H1 (cell line): Measurements from ENCODE around the gene NGEF. TPM values are rescaled to one million over a fixed set of nuclear protein-coding genes. Genes with fewer than 3 reads are reported as not detected.

Source experiments
- CTCF ChIA-PET: fragments of 300-600 bp; sonication (Branson Sonifier 250); formaldehyde crosslinking; loops from one replicate; lab custom pipeline; 2021; ENCODE audit not compliant: partially characterized antibody; lab: Charles Lee
- POLR2A ChIA-PET: fragments of 300-600 bp; sonication (Branson Sonifier 250); formaldehyde crosslinking; loops from one replicate; lab custom pipeline; 2021; ENCODE audit warnings: inconsistent platforms; ENCODE audit not compliant: partially characterized antibody; lab: Charles Lee
- DNase-seq, 2 experiments: peaks; one replicate each; pipeline versions ENCODE4 v3.0.0 to v3.0.0-alpha.2; 2010 to 2022; ENCODE audit warnings: low spot score in 2 of 2, low read depth in 1 of 2, mixed read lengths in 1 of 2
- FAIRE-seq: peaks from 2 replicates; lab custom pipeline; 2011; peaks lifted over from hg19 to GRCh38; lab: Jason Lieb, UNC
- H2AFZ ChIP-seq: 2 replicates; pipeline ENCODE4 v1.8.1; 2012; ENCODE audit warnings: low read length, inconsistent platforms
- H2AK5ac ChIP-seq: 2 replicates; pipeline ENCODE4 v1.6.1; 2013; ENCODE audit warnings: low read depth, low read length
- H2BK120ac ChIP-seq: replicated peaks from 2 replicates; pipeline ENCODE3; 2013; ENCODE audit warnings: low read depth, low read length, inconsistent platforms
- H2BK12ac ChIP-seq: 2 replicates; pipeline ENCODE4 v1.6.1; 2013; ENCODE audit warnings: low read depth, low read length
- H2BK15ac ChIP-seq: 2 replicates; pipeline ENCODE4 v1.6.1; 2013; ENCODE audit warnings: low read length
- H2BK20ac ChIP-seq: 2 replicates; pipeline ENCODE4 v1.6.1; 2013; ENCODE audit warnings: low read length
- H2BK5ac ChIP-seq: 2 replicates; pipeline ENCODE4 v1.6.1; 2013; ENCODE audit warnings: low read depth, low read length
- H3K14ac ChIP-seq: 2 replicates; pipeline ENCODE4 v1.6.1; 2013; ENCODE audit warnings: inconsistent platforms; ENCODE audit not compliant: insufficient read length
- H3K18ac ChIP-seq: 2 replicates; pipeline ENCODE4 v1.6.1; 2013; ENCODE audit warnings: low read length; ENCODE audit errors: extremely low read depth
- H3K23ac ChIP-seq: 2 replicates; pipeline ENCODE4 v1.6.1; 2013; ENCODE audit warnings: inconsistent platforms; ENCODE audit not compliant: insufficient read length
- H3K23me2 ChIP-seq: 2 replicates; pipeline ENCODE4 v1.6.1; 2013; ENCODE audit warnings: low read depth, low read length
- H3K27ac ChIP-seq: 2 replicates; pipeline ENCODE4 v1.6.1; 2011; ENCODE audit warnings: low read depth, low read length, inconsistent platforms
- H3K27me3 ChIP-seq, 4 experiments: replicated peaks in 1 of 4; 1 replicate in 1 of 4; 2 replicates in 3 of 4; pipeline versions ENCODE4 v1.6.1 to v1.8.1; 2011 to 2013; ENCODE audit warnings: low read length in 3 of 4, mild to moderate bottlenecking in 3 of 4, inconsistent platforms in 2 of 4, mixed read lengths in 2 of 4, moderate library complexity in 1 of 4; ENCODE audit not compliant: control insufficient read depth in 3 of 4, insufficient read depth in 3 of 4; ENCODE audit errors: extremely low read depth in 1 of 4
- H3K36me3 ChIP-seq, 4 experiments: 2 replicates each; pipeline versions ENCODE4 v1.6.1 to v1.8.1; 2011 to 2013; ENCODE audit warnings: mild to moderate bottlenecking in 4 of 4, low read length in 3 of 4, moderate library complexity in 2 of 4, control low read depth in 1 of 4, inconsistent platforms in 1 of 4; ENCODE audit not compliant: insufficient read depth in 4 of 4, control insufficient read depth in 2 of 4
- H3K4ac ChIP-seq: replicated peaks from 2 replicates; pipeline ENCODE3; 2013; ENCODE audit warnings: low read length, low read depth, mixed read lengths, inconsistent platforms; ENCODE audit not compliant: insufficient read length
- H3K4me1 ChIP-seq, 4 experiments: replicated peaks in 1 of 4; 1 replicate in 1 of 4; 2 replicates in 3 of 4; pipeline versions ENCODE4 v1.6.1 to v1.8.1; 2011 to 2013; ENCODE audit warnings: low read length in 3 of 4, inconsistent platforms in 2 of 4, mixed read lengths in 1 of 4; ENCODE audit not compliant: insufficient read depth in 4 of 4, control insufficient read depth in 3 of 4
- H3K4me2 ChIP-seq, 2 experiments: 2 replicates each; pipeline versions ENCODE4 v1.6.1 to v1.8.1; 2011 to 2013; ENCODE audit warnings: low read depth in 2 of 2, low read length in 2 of 2, control low read depth in 1 of 2, inconsistent platforms in 1 of 2, mild to moderate bottlenecking in 1 of 2; ENCODE audit not compliant: insufficient read depth in 1 of 2
- H3K4me3 ChIP-seq, 4 experiments: fragments of 200-600, 300-600 bp in 1 of 4; sonication (generic), shearing (Covaris generic), sonication (Bioruptor Twin) in 1 of 4; 2 replicates each; pipeline versions ENCODE4 v1.5.1 to v1.8.1; 2011 to 2016; ENCODE audit warnings: low read length in 4 of 4, low read depth in 3 of 4, control low read depth in 2 of 4, inconsistent platforms in 2 of 4, mild to moderate bottlenecking in 2 of 4, mixed read lengths in 1 of 4, moderate library complexity in 1 of 4; ENCODE audit not compliant: insufficient read depth in 2 of 4; ENCODE audit errors: extremely low read depth in 1 of 4
- H3K56ac ChIP-seq: replicated peaks from 2 replicates; pipeline ENCODE3; 2013; ENCODE audit warnings: low read depth, mild to moderate bottlenecking, mixed read lengths, low read length, inconsistent platforms; ENCODE audit not compliant: insufficient read length
- H3K79me1 ChIP-seq: 2 replicates; pipeline ENCODE4 v1.6.1; 2013; ENCODE audit warnings: low read depth, low read length, control low read depth
- H3K79me2 ChIP-seq, 2 experiments: 2 replicates each; pipeline versions ENCODE4 v1.6.1 to v1.8.1; 2012 to 2013; ENCODE audit warnings: low read length in 2 of 2, mild to moderate bottlenecking in 2 of 2, inconsistent platforms in 1 of 2; ENCODE audit not compliant: insufficient read depth in 2 of 2, control insufficient read depth in 1 of 2
- H3K9ac ChIP-seq, 4 experiments: replicated peaks in 1 of 4; 1 replicate in 1 of 4; 2 replicates in 3 of 4; pipeline versions ENCODE4 v1.6.1 to v1.8.1; 2011 to 2013; ENCODE audit warnings: low read depth in 3 of 4, low read length in 3 of 4, control low read depth in 2 of 4, mild to moderate bottlenecking in 2 of 4, moderate library complexity in 2 of 4, inconsistent platforms in 1 of 4; ENCODE audit errors: extremely low read depth in 1 of 4
- H3K9me3 ChIP-seq, 2 experiments: 2 replicates each; pipeline versions ENCODE4 v1.6.1 to v1.8.1; 2012 to 2013; ENCODE audit warnings: mild to moderate bottlenecking in 2 of 2, moderate library complexity in 2 of 2, control low read depth in 1 of 2, inconsistent platforms in 1 of 2, low read depth in 1 of 2, low read length in 1 of 2, mixed read lengths in 1 of 2; ENCODE audit not compliant: insufficient read depth in 2 of 2
- H4K20me1 ChIP-seq, 2 experiments: replicated peaks in 1 of 2; 2 replicates each; pipeline versions ENCODE3 to v1.8.1; 2011 to 2013; ENCODE audit warnings: inconsistent platforms in 2 of 2, low read length in 2 of 2, mild to moderate bottlenecking in 1 of 2; ENCODE audit not compliant: insufficient read depth in 2 of 2, control insufficient read depth in 1 of 2
- H4K5ac ChIP-seq: 2 replicates; pipeline ENCODE4 v1.6.1; 2013; ENCODE audit warnings: low read length, low read depth, mixed read lengths, inconsistent platforms; ENCODE audit not compliant: insufficient read length
- H4K8ac ChIP-seq: 2 replicates; pipeline ENCODE4 v1.8.0; 2013; ENCODE audit warnings: mild to moderate bottlenecking, moderate library complexity, low read length, inconsistent platforms; ENCODE audit not compliant: insufficient read depth; ENCODE audit errors: extremely low read depth
- H4K91ac ChIP-seq: replicated peaks from 2 replicates; pipeline ENCODE3; 2013; ENCODE audit warnings: low read length, mixed read lengths, inconsistent platforms; ENCODE audit not compliant: insufficient read length
- BCL11A ChIP-seq, 2 experiments: IDR thresholded peaks; one replicate each; pipeline ENCODE4 v1.6.1; 2011; ENCODE audit warnings: low read depth in 2 of 2, low read length in 2 of 2, mild to moderate bottlenecking in 2 of 2
- CTBP2 ChIP-seq: IDR thresholded peaks from 2 replicates; pipeline ENCODE4 v1.7.0; 2011; ENCODE audit warnings: borderline replicate concordance, mild to moderate bottlenecking, moderate library complexity, mixed read lengths, low read length; ENCODE audit not compliant: insufficient read depth, insufficient read length
- EZH2 ChIP-seq: fragments of 200-600 bp; sonication (generic); IDR thresholded peaks from 2 replicates; pipeline ENCODE4 v1.7.1; 2012; ENCODE audit warnings: low read depth, mild to moderate bottlenecking, moderate library complexity, low read length, inconsistent platforms; ENCODE audit not compliant: severe bottlenecking
- JUND ChIP-seq: IDR thresholded peaks from 2 replicates; pipeline ENCODE4 v1.6.1; 2011; ENCODE audit warnings: mild to moderate bottlenecking, improper control_type of control experiment, low read length
- KDM1A ChIP-seq: fragments of 200-600, 300-600 bp; sonication (generic); IDR thresholded peaks from 2 replicates; pipeline ENCODE4 v1.7.1; 2016; ENCODE audit warnings: mild to moderate bottlenecking, low read length, borderline replicate concordance
- NANOG ChIP-seq: IDR thresholded peaks from 2 replicates; pipeline ENCODE4 v1.6.1; 2011; ENCODE audit warnings: low read length, low read depth, mild to moderate bottlenecking, inconsistent platforms; ENCODE audit not compliant: insufficient read depth, poor library complexity, severe bottlenecking
- RFX5 ChIP-seq: IDR thresholded peaks from 2 replicates; pipeline ENCODE4 v1.6.1; 2011; ENCODE audit warnings: low read depth, low read length, improper control_type of control experiment, borderline replicate concordance
- RXRA ChIP-seq: IDR thresholded peaks from 2 replicates; pipeline ENCODE4 v1.6.1; 2011; ENCODE audit warnings: low read depth, mild to moderate bottlenecking, low read length, moderate library complexity; ENCODE audit not compliant: insufficient read depth
- SAP30 ChIP-seq: fragments of 300-600 bp; sonication (generic); IDR thresholded peaks from 2 replicates; pipeline ENCODE4 v1.7.1; 2012; ENCODE audit warnings: low read length, moderate library complexity, mild to moderate bottlenecking, inconsistent platforms; ENCODE audit not compliant: insufficient read depth, insufficient replicate concordance
- SIX5 ChIP-seq: IDR thresholded peaks from 2 replicates; pipeline ENCODE4 v1.6.1; 2011; ENCODE audit warnings: mild to moderate bottlenecking, low read depth, low read length
- SP4 ChIP-seq: IDR thresholded peaks from 2 replicates; pipeline ENCODE4 v1.6.1; 2012; ENCODE audit warnings: low read length, inconsistent platforms
- TAF7 ChIP-seq: optimal IDR thresholded peaks from 2 replicates; pipeline ENCODE3; 2011; ENCODE audit warnings: low read depth, mild to moderate bottlenecking, inconsistent platforms, low read length, moderate library complexity, borderline replicate concordance
- WGBS, 2 experiments: shearing (Covaris generic) in 1 of 2; methylation state at CpG; one replicate each; pipeline versions ENCODE4 v1.1.6 to v1.1.7; 2013 to 2015; ENCODE audit warnings: low lambda C conversion rate in 2 of 2, mixed read lengths in 2 of 2, inconsistent platforms in 1 of 2, low coverage in 1 of 2, missing lambda C conversion rate in 1 of 2; ENCODE audit not compliant: insufficient replicate concordance in 2 of 2, insufficient coverage in 1 of 2, insufficient read length in 1 of 2; ENCODE audit errors: extremely low coverage in 1 of 2, missing lambda C conversion rate in 1 of 2; 5-methylcytosine and 5-hydroxymethylcytosine counted together
- polyA plus RNA-seq, 7 experiments: library from polyadenylated mRNA; depleted of rRNA in 3 of 7; stranded (reverse) in 5 of 7; unstranded in 2 of 7; fragments of >200 nt in 5 of 7; fragments of 200-250 nt in 2 of 7; gene quantifications; 1 replicate in 5 of 7; 2 replicates in 1 of 7; 4 replicates in 1 of 7; pipeline versions ENCODE4 v1.2.1 to v1.2.3, GENCODE V29; 2011 to 2013; ENCODE audit warnings: missing spikeins in 2 of 7, mixed read lengths in 2 of 7
- total RNA-seq: library from RNA; stranded (reverse); fragmentation: NEBNext Ultra II Directional; extraction: Animal tissue kit (Norgen Biotek cat#: 25700); gene quantifications from 2 replicates; pipeline ENCODE4 v1.2.1, GENCODE V29; 2021

NGEF gene
- total and polyA plus RNA-seq, 2 of the 8 experiments (the other 6 are each of a cell fraction or from before 2014, with no cell fraction given) = 2.7 to 3.2 TPM

GRCh38 chr2:232892221-232892620 is 120.8 kb downstream of the NGEF start:
- FAIRE-seq (no peak), DNase-seq (no peak)
- no peak overlapping the region for H4K8ac ChIP-seq
- no peak overlapping the region for H2AFZ ChIP-seq
- H2BK120ac ChIP-seq = no peak overlapping the region
- no peak overlapping the region for H3K18ac ChIP-seq
- H3K4ac ChIP-seq = no peak overlapping the region
- no peak overlapping the region for H3K23ac ChIP-seq
- H3K4me2 ChIP-seq = no peak overlapping the region
- no peaks in the 10 kb centered on the region for H3K79me2 ChIP-seq
- no peak overlapping the region for H2BK20ac ChIP-seq
- H4K91ac ChIP-seq = no peak overlapping the region
- H3K23me2 ChIP-seq = peaks cover 6% of the 10 kb centered on the region
- H3K9ac ChIP-seq = no peak overlapping the region; a peak in 1 of 7 replicates
- no peaks in the 10 kb centered on the region for H3K27me3 ChIP-seq
- H3K4me1 ChIP-seq = peaks cover 0 to 16% (median 10%) of the 10 kb centered on the region in 4 experiments; a peak in 6 of 7 replicates
- H2BK15ac ChIP-seq = no peak overlapping the region
- H2AK5ac ChIP-seq = no peak overlapping the region
- H2BK5ac ChIP-seq = no peak overlapping the region
- TF ChIP-seq SIX5 (no peak), EZH2 (no peak), CTBP2 (no peak), KDM1A (no peak), TAF7 (no peak), BCL11A (IDR thresholded peaks at IDR 0.05; ENCODE audit: low read depth in 2 of 2, low read length in 2 of 2) (no peak), NANOG (no peak), SAP30 (no peak), RXRA (no peak), SP4 (no peak), JUND (no peak), RFX5 (no peak)
- no peaks in the 10 kb centered on the region for H3K9me3 ChIP-seq
- H3K4me3 ChIP-seq = no peak overlapping the region
- H3K36me3 ChIP-seq = no peaks in the 10 kb centered on the region
- H4K5ac ChIP-seq = no peak overlapping the region
- peaks cover 0 to 5% of the 10 kb centered on the region in 2 experiments for H4K20me1 ChIP-seq
- 96% methylated on average over 13 of the region's 13 CpGs; no CpG with 5 or more reads in 1 of the 2 experiments for WGBS, 2 experiments
- ChIA-PET CTCF (interaction anchor here (0.6 to 3.0 kb wide), 4 partner anchors 9 to 354 kb away, joined by 3 to 7 read pairs (median 5); no protein-coding TSS in a partner anchor), POLR2A (no interaction called here)
- H3K56ac ChIP-seq = no peak overlapping the region
- no peaks in the 10 kb centered on the region for H3K79me1 ChIP-seq
- H2BK12ac ChIP-seq = no peak overlapping the region
- no peak overlapping the region for H3K14ac ChIP-seq
- H3K27ac ChIP-seq = no peak overlapping the region
